NCI-H774 (cell line): ENCODE data around the gene PHAF1.

Source experiments
- DNase-seq: peaks from one replicate; lab custom pipeline; 2025; lab: John Stamatoyannopoulos, UW

Gene PHAF1

DNA sequence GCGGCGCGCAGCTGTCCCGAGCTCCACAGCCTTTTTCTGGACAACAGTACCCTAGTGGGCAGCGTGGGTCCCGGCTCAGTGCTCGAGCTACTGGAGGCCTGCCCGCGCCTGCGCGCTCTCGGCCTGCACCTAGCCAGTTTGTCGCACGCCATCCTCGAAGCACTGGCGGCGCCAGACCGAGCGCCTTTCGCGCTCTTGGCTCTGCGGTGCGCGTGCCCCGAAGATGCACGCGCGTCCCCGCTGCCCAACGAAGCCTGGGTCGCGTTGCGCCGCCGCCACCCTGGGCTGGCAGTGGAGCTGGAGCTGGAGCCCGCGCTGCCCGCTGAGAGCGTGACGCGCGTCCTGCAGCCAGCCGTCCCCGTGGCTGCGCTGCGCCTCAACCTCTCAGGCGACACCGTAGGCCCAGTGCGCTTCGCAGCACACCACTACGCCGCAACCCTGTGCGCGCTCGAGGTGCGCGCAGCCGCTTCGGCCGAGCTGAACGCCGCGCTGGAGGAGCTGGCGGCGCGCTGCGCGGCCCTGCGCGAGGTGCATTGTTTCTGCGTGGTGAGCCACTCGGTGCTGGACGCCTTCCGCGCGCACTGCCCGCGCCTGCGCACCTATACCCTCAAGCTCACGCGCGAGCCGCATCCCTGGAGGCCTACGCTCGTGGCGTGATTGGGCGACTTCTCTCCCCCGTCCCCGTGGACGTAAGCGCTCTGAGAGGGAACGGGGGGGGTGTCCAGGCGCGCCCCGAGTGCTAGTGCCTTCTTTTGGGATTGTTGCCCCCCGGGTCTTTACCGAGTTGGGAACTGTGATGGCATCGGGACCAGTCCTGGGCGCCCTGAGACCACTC lies 53.6 kb downstream of the PHAF1 start:
- DNase-seq, result peak; percentile 41

DNA sequence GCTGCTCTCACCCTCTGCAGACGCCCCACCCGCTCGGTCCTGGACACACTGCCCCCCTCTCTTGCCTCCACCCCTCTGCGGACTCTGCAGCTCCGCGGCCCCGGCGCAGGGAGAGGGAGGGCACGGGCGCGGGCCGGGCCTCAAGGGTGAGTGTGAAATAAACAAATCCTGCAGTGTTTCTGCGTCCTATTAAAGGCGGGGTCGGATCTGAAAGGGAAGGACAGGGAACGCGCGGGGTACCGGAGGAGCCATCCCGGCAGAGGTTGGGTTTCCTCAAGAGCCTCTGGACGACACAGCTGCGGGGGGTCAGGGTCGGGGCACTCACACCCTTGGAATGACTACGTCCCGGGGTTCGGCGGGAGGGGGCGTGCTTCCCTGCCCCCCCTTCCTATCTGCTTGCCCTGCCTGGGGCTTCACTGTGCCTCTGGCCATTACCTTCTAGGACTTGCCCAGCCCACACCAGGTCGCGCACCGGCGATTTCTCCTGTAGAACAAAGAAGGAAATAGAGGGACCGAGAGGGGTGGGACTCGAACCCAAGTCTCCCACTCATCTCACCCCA lies 54.3 kb downstream of the PHAF1 start:
- no peak for DNase-seq

DNA sequence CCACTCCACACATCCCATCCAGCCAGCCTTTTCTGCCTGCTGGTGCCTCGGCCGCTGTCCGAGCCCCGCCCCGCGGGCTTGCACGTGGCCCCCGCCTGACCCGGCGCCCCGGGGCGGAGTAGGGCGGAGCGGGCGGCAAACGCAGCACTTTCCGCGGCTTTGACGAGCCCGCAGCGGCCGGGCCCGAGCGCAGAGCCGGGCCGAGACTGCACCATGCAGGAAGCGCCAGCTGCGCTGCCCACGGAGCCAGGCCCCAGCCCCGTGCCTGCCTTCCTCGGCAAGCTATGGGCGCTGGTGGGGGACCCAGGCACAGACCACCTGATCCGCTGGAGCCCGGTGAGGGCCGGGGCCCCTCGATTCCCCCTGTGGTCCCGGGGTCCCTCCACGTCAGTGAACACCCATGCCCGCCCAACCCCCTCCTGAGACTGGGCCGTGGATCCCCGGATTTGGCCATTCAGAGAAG lies 54.9 kb downstream of the PHAF1 start, which contains the start of gene HSF4:
HSF4 (plus strand) TSS at position 147 of the 463 bp plus-strand sequence; CDS start at position 214, 67 bp downstream.
- no peak for DNase-seq

DNA sequence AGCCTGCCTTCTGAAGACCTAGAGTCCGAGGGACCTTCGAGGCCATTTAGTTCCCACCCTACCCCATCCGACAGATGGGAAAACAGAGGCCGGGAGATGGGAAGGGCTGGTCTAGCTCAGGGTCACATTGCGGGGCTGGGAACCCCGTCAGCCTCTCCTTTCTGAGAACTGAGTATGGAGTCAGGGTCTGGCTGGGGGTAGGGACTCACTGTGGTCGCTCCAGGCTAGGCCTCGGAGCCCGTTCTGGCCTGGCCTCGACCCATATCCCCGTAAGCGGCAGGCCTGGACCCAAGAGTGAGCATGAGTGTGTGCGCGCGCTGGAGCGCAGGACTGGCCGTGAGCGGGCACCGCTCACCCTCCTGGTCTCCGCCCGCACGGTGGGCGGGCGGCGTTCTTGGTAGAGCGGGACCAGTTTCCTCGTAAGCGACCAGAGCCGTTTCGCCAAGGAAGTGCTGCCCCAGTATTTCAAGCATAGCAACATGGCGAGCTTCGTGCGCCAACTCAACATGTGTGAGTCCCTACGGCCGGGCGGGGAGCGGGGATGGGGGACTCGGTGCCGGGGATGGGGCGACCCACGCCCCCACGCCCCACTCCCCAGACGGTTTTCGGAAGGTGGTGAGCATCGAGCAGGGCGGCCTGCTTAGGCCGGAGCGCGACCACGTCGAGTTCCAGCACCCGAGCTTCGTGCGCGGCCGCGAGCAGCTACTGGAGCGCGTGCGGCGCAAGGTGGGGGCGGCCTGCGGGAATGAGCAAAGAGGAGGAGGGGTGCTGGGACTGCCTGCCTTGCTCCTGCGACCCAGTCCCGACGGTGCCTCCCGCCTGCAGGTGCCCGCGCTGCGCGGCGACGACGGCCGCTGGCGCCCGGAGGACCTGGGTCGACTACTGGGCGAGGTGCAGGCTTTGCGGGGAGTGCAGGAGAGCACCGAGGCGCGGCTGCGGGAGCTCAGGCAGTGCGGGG lies 55.7 kb downstream of the PHAF1 start:
- no peak for DNase-seq

DNA sequence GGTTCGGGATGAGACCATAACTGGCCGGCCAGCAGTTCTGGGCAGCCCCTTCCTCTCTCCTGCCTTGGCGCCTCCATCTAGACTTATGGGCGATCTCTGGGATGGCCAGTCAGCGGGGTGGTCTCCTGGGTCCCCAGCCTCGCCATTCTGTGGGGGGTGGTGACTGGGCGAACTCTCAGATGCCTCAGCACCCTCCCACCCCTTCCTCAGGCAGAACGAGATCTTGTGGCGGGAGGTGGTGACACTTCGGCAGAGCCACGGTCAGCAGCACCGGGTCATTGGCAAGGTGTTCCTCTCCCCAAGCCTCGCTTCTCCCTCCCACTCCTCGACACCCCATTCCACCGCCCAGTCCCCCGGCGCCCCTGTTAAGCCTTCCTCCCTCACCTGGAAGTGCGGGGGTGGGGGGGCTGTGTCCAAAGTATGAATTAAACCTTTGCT lies 56.4 kb downstream of the PHAF1 start:
- DNase-seq, result no peak

DNA sequence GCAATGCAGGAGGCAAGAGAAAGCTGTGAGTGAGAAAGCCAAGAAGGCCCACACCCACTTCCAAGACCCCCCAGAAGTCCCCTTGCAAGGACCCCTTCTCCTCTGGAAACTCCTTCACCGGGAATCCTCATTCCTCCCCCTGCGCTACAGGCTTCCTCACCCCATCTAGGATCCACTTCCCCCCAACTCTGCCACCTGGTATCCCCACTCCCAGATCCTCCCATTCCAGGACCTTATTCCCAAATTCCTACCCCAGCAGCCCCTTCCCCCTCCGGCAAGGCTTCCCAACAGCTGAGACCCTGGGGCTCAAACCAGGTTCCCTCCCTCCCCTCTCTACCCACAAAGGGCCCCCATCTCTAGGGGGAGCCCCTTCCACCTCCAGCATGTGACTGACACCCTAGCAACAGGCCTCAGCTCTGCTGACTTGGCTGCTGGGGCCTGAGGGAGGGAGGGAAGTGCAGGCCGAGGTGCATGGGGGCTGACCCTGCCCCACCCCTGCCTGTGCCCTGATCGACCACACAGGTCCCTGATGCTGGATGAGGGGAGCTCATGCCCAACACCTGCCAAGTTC lies 56.9 kb downstream of the PHAF1 start:
- no peak for DNase-seq

DNA sequence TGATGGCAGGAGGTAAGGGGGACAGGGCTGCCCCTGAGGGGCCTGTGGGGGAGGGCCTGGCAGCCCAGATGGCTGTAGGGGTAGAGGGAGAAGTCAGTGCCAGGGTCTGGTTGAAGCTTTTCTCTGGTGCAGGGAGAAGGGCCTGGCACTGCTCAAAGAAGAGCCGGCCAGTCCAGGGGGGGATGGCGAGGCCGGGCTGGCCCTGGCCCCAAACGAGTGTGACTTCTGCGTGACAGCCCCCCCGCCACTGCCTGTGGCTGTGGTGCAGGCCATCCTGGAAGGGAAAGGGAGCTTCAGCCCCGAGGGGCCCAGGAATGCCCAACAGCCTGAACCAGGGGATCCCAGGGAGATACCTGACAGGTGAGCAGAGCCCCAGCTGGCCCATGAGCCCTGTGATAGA lies 57.8 kb downstream of the PHAF1 start:
- no peak for DNase-seq

DNA sequence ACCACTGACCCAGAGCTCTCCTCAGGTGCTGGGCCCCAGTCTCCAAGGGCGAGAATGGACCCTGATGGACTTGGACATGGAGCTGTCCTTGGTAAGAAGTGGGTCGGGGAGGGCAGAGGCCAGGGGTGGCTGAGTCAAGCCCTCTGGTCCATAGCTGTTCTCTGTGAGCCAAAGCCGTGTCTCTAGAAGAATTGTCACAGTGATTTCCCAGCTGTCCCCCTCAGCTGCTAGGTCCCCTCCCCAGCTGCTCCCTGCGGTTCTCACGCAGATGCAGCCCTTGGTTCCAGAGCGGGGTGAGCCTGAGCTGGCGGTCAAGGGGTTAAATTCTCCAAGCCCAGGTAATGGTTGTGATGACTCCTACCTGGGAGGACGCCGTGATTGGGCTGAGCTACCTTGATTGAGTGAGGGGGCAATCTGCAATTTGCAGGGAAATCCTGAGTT lies 59.3 kb downstream of the PHAF1 start:
- DNase-seq, result no peak

DNA sequence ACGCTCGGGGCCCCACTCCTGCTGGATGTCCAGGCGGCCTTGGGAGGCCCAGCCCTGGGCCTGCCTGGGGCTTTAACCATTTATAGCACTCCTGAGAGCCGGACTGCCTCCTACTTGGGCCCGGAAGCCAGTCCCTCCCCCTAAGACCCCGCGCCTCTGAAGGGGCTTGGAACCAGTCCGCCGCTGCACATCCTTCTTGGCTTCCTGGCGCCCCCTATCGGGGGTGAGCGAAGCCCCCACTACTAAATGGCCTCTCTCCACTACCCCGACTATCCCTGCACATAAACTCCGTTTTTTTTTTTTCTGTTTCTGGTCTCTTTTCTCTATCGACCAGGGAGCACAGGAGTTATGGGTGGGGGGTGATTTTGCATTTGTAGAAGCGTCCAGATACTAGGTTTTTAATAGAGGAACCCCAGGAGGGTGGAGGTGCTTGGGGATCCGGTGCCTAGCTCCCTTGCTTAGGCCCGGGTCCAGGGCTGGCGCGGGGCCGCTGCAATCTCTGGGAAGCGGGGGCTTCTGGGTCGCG lies 60.0 kb downstream of the PHAF1 start:
- DNase-seq, result no peak

DNA sequence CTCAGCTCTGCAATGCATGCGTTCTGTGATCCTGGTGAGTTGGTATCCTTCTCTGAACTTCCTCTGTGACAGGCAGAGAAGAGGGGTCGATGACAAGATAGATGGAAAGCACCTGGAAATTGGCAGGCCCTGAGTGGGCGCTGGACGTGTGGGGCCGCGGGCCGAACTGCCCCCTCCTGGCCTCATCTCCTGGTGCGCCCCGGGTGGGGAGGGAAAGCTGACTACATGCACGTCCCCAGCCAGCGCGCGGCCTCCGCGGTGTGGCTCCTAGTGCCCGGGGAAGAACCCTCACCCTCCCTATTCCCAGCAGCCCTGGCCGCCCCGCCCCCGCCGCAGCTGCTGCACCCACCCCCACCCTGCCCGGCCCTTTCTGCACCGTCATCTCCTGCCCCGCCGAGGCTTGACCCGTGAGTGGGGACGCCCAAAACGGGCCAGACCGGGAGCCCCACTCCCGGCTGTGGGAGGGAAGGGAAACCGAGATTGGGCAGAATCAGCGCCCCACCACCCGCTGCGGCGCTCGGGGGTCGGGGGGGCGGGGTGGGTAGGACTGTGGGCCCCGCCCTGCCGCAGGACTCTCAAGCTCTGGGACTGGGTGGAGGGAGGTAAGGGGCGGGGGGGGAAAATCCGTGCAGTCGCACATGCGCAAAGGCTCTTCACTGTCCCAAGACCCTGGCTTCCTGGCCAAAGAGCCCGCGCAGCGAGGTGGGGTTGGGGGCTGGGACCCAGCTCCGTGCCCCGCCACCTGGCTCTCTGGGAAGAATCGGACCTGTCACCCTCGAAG lies 60.6 kb downstream of the PHAF1 start, which contains the start of gene NOL3:
NOL3 (plus strand) TSS at position 371 of the 781 bp plus-strand sequence.
- DNase-seq, result peak; percentile 47

DNA sequence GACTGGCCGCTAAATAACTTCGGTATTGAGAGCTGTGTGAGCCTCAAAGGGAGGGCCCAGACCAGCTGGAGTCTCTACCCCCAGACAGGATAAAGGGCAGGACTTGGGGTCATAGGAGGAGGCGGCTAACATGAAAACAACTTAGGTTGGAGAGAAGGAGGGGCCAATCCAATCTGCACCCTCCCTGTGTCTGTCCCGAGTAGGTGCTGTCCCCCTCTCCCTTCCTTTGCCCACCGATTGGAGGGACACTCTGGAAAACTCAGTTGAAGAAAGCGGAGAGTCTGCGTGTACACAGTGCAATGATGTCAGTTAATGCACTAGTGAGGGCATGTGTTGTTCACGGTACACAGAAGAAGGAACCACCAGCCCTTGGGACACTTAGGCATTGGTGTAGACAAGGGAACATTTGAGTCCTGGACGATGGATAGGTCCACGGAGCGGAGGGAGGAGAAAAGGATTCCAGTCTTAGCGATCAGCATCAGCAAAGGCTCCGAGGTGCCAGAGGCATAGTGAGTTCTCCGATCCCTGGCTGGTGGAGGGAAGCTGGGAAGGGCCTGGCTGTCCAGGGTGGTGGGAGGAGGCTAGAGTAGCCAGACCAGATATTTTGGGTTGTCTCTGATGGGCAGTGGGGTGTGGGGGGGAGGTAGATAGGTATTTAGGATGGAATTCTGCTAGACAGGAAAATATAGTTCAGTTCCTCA lies 61.4 kb downstream of the PHAF1 start:
- DNase-seq, result no peak

DNA sequence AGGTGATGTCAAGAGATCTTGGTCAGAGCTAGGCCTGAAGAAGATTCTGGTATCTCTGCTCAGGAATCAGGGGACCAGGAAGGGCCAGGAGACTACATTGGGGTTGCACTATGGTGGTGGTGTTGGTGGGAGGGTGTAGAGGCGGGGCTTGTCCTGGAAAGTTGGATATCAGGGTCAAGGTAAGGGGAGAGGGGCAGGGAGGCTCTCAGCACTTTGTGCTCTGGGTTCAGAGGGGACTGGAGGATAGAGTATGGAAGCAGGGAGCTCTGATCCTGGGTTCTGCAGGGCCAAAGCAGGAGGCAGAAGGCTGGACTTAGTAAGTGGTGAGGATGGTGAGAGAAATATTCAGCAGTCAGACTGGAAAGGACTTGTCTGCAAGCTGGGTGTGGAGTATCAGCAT lies 63.6 kb downstream of the PHAF1 start:
- DNase-seq, result no peak

DNA sequence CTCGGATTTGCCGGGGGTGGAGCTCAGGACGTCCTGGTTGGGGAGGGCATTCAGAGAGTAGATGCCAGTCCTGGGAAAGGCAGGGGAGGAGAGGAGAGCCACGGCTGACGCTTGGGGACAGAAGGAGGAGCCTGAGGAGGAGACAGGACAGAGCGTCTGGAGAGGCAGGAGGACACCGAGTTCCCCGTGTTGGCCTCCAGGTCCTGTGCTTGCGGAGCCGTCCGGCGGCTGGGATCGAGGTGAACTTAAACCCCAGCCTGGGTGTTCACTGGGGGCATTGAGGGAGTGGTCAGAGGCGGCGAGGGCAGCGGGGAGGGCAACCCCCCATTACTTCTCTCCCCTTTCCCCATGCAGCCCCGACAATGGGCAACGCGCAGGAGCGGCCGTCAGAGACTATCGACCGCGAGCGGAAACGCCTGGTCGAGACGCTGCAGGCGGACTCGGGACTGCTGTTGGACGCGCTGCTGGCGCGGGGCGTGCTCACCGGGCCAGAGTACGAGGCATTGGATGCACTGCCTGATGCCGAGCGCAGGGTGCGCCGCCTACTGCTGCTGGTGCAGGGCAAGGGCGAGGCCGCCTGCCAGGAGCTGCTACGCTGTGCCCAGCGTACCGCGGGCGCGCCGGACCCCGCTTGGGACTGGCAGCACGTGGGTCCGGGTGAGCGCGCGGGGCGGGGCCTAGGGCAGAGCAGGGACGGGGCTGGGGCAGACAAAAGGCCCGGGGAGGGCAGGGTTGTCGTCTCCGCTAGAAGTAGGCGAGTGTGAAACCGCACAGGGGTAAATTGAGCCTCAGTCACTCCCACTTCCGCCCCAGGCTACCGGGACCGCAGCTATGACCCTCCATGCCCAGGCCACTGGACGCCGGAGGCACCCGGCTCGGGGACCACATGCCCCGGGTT lies 64.3 kb downstream of the PHAF1 start:
- peak; percentile 53 for DNase-seq

DNA sequence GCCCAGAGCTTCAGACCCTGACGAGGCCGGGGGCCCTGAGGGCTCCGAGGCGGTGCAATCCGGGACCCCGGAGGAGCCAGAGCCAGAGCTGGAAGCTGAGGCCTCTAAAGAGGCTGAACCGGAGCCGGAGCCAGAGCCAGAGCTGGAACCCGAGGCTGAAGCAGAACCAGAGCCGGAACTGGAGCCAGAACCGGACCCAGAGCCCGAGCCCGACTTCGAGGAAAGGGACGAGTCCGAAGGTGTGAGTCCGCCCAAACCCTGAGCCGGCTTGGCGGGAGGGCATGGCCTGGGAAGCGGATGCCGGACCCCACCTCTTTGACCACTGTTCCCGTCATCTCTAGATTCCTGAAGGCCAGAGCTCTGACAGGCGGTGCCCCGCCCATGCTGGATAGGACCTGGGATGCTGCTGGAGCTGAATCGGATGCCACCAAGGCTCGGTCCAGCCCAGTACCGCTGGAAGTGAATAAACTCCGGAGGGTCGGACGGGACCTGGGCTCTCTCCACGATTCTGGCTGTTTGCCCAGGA lies 65.0 kb downstream of the PHAF1 start:
- no peak for DNase-seq

DNA sequence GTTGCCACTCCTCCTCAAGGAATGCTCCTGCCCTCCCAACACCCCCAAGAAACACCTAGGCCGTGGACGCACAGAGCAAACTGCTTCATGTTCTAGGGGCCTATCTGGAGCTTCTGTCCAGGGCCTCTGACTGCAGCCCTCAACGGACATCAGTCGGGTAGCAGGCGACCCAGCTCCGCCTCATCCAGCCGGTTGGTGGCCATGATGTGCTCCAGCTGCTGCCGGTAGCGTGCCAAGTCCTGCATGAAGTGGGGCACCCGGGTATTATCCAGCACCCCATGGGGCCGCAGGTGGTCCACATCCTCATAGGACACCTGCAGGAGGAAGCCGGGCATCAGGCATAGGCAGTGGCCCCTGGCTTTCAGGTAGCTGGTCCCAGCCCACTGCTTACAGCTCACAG lies 66.9 kb downstream of the PHAF1 start:
- no peak for DNase-seq

DNA sequence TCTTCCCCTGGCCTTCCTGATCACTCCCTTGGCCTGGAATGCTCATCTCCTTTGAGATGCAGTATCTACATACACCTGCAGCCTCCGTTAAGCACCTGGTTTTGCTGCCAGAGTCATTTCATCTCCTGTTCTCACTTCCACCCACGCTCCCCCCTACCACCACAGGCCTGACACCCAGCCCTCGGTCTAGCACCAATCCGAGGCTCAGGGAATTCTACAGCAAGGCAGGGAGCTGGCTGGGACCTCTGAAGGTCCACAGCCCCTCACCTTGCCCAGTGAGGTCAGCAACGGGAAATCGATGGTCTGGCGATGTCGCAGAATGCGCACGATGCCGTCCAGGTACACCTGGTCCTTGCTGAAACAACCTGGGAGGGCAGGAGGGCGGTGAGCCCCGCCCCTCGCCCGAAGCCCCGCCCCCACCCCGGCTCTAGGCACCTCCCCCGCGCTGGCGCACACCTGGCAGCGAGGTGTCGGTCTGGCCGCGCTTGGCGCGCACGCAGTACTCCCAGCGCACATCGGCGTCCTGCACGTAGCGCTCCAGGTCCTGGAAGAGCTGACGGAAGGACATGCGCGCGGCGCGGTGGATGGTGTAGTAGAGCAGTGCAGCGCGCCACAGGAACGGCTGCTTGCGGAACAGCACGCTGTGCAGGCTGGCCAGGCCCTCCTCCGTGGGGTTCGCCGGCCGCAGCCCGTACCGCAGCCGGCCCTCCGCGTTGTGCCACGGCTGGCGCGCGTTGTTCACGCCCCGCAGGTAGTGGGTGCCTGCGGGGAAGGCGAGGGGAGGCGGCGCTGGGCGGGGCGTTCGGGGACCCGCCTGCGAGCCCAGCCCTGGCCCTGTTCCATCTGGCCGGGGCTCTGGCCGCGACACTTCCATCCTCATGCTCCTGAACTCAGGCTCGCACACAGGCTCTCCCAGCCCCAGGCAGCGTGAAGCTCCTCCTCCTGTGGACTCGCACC lies 68.3 kb downstream of the PHAF1 start:
- peak; percentile 80 for DNase-seq

DNA sequence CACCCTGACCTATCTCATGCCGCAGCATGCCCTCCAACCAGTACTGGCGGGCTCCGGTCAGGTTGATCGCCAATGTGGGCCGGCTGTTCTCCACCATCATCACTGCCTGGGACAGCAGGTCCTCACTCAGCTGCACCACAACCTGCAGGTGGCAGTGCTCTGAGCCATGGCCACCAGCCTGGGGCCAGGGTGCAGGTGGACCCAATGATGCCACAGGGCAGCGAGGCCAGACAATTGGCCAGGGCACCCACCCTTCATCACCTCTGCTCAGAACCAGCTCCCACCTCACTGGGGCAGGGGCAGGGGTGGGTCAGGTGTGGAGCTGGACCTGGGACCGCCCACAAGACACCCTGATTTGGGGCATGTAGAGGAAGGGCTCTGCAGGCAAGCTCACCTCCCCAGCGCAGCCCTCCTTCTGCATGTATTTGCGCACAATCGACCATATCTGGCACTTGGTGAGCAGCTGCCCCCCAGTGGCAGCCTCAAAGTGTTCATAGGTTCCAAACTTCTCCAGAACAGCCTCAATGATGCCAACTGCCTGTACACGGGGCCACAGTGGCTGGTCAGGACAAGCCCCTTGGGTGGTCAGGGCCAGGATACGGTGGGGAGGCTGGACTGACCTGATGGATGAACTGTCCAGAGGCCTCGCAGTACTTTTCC lies 69.8 kb downstream of the PHAF1 start:
- DNase-seq, result no peak
